HG03135 (cell line): ENCODE results near the gene KCNMA1.

Experiments
- ATAC-seq: cut with Tn5 transposase; IDR thresholded peaks from one replicate; pipeline ENCODE4 v1.9.1; 2021; ENCODE audit warnings: mild to moderate bottlenecking, moderate library complexity; ENCODE audit not compliant: unreplicated experiment

KCNMA1 gene

GRCh38 chr10:77562742-77563141, 74.9 kb downstream of the KCNMA1 start:
- ATAC-seq = no peak

GRCh38 chr10:77561991-77562390, 75.6 kb downstream of the KCNMA1 start:
- no peak for ATAC-seq

GRCh38 chr10:77560471-77560870, 77.1 kb downstream of the KCNMA1 start:
- ATAC-seq = no peak

GRCh38 chr10:77560052-77560451, 77.6 kb downstream of the KCNMA1 start:
- ATAC-seq = no peak

GRCh38 chr10:77556990-77557601, 80.5 kb downstream of the KCNMA1 start:
- no peak for ATAC-seq

GRCh38 chr10:77555591-77556212, 81.9 kb downstream of the KCNMA1 start:
- no peak for ATAC-seq

- no peak for ATAC-seq
These were observed 82.6 kb downstream of the KCNMA1 start for GRCh38 chr10:77554996-77555397.

- no peak for ATAC-seq
These were observed 83.6 kb downstream of the KCNMA1 start for GRCh38 chr10:77553966-77554365.

- ATAC-seq = no peak
These were observed 84.3 kb downstream of the KCNMA1 start for GRCh38 chr10:77553311-77553710.

- no peak for ATAC-seq
These were observed 85.4 kb downstream of the KCNMA1 start for GRCh38 chr10:77552252-77552651.

- ATAC-seq = no peak
These were observed 87.2 kb downstream of the KCNMA1 start for GRCh38 chr10:77550378-77550777.

- ATAC-seq = no peak
These were observed 88.9 kb downstream of the KCNMA1 start for GRCh38 chr10:77548671-77549070.

- no peak for ATAC-seq
These were observed 89.5 kb downstream of the KCNMA1 start for GRCh38 chr10:77548157-77548556.

GRCh38 chr10:77547307-77548050, 90.1 kb downstream of the KCNMA1 start:
- ATAC-seq = no peak

GRCh38 chr10:77546042-77546441, 91.6 kb downstream of the KCNMA1 start:
- no peak for ATAC-seq

GRCh38 chr10:77545585-77545984, 92.0 kb downstream of the KCNMA1 start:
- no peak for ATAC-seq

GRCh38 chr10:77544617-77545016, 93.0 kb downstream of the KCNMA1 start:
- no peak for ATAC-seq

- ATAC-seq = no peak
These were observed 94.8 kb downstream of the KCNMA1 start for GRCh38 chr10:77542710-77543259.

- no peak for ATAC-seq
These were observed 95.7 kb downstream of the KCNMA1 start for GRCh38 chr10:77541944-77542343.

- no peak for ATAC-seq
These were observed 96.4 kb downstream of the KCNMA1 start for GRCh38 chr10:77541247-77541646.

- ATAC-seq = no peak
These were observed 98.3 kb downstream of the KCNMA1 start for GRCh38 chr10:77539147-77539935.
